Spinal cord (tissue), 10 donors: ENCODE data around the gene UMPS. TPM values are rescaled to one million over a fixed set of nuclear protein-coding genes. Genes with fewer than 3 reads are reported as not detected.

Source experiments
- DNase-seq, 6 donors: peaks; one replicate each; pipeline versions ENCODE4 v3.0.0 to v3.0.0-alpha.2; 2013 to 2015; ENCODE audit warnings: low spot score in 6 of 6, low read depth in 4 of 6
- H3K27ac ChIP-seq: one replicate; pipeline ENCODE4 v1.5.1; 2013; ENCODE audit warnings: low read depth, low read length, control low read depth
- H3K27me3 ChIP-seq: one replicate; pipeline ENCODE4 v1.6.1; 2013; ENCODE audit warnings: low read length; ENCODE audit not compliant: control insufficient read depth, insufficient read depth
- H3K36me3 ChIP-seq: one replicate; pipeline ENCODE4 v1.6.1; 2013; ENCODE audit warnings: low read length; ENCODE audit not compliant: control insufficient read depth, insufficient read depth
- H3K4me1 ChIP-seq: one replicate; pipeline ENCODE4 v1.6.1; 2013; ENCODE audit warnings: low read length; ENCODE audit not compliant: control insufficient read depth, insufficient read depth
- H3K4me3 ChIP-seq: one replicate; pipeline ENCODE4 v1.5.1; 2013; ENCODE audit warnings: low read depth, low read length, control low read depth
- H3K9me3 ChIP-seq: one replicate; pipeline ENCODE4 v1.6.1; 2013; ENCODE audit warnings: low read length; ENCODE audit not compliant: control insufficient read depth, insufficient read depth
- WGBS: methylation state at CpG from one replicate; pipeline ENCODE4 v1.1.5; 2013; ENCODE audit warnings: missing lambda C conversion rate; ENCODE audit not compliant: insufficient coverage; 5-methylcytosine and 5-hydroxymethylcytosine counted together
- polyA plus RNA-seq, 2 donors: library from polyadenylated mRNA; unstranded; fragments of 120-200 nt; gene quantifications; one replicate each; pipeline ENCODE4 v1.2.1, GENCODE V29; 2013; ENCODE audit not compliant: insufficient read length in 2 of 2
- small RNA-seq: library from RNA; depleted of rRNA; stranded (forward); fragments of <200 nt; gene quantifications from one replicate; pipeline ENCODE3, GENCODE V24; 2014; ENCODE audit warnings: low replicate concordance
- total RNA-seq, 2 donors: library from RNA; depleted of rRNA in 1 of 2; stranded (reverse); fragments of 120-200 nt in 1 of 2; fragments of >200 nt in 1 of 2; gene quantifications; one replicate each; pipeline versions ENCODE4 v1.2.3 to v1.2.4, GENCODE V29; 2013 to 2014
- donor health status: healthy.

Gene UMPS
- total and polyA plus RNA-seq, 4 donors = 24.0 to 33.6 (median 31.5) TPM

- no peak overlapping the region for H3K27ac ChIP-seq
- no peak for DNase-seq
- H3K4me3 ChIP-seq = no peak overlapping the region
- H3K27me3 ChIP-seq = no peaks in the 10 kb centered on the region
- 74% methylated on average over 2 of the region's 7 CpGs for WGBS
- peaks cover 18% of the 10 kb centered on the region for H3K36me3 ChIP-seq
- H3K9me3 ChIP-seq = no peaks in the 10 kb centered on the region
- H3K4me1 ChIP-seq = peaks cover 5% of the 10 kb centered on the region
Measured at GRCh38 chr3:124792341-124793040, 62.2 kb downstream of the UMPS start.

DNA sequence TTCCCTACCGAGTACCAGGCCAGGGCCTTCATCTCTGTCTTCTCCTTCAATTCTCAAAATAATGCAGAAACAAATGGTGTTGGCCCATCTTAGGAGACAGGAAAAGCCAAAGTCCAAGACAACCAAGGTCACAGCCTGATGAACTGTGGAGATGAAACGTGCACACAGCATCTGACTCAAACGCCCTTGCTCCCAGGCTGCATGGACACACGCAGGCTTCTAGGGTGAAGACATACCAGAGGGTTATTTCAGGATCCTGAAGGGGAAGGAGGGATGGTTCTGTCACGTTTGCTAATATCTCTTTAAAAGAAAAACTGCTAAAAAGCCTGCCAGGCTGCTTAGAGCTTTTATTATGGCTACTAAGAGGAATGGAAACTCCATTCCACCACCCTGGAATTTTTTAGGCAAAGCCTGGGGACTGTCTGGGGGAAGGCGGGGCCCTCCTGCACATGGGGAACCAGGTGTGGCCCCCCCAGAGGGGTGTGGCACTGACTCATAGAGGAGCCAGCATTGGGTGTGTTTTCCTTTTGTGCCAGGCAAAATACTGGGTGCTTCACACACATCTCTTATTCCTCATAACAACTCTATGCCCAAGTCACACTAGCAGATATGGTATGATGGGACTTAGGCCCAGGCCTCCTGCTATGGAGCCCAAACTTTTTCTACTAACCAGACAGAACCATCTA lies 62.9 kb downstream of the UMPS start:
- Histone ChIP-seq H3K4me1 (peaks cover 5% of the 10 kb centered on the region), H3K9me3 (no peaks in the 10 kb centered on the region), H3K27ac (no peak overlapping the region), H3K4me3 (no peak overlapping the region), H3K27me3 (no peaks in the 10 kb centered on the region), H3K36me3 (peaks cover 18% of the 10 kb centered on the region)
- DNase-seq = no peak
- 95% methylated on average over 3 of the region's 6 CpGs for WGBS

DNA sequence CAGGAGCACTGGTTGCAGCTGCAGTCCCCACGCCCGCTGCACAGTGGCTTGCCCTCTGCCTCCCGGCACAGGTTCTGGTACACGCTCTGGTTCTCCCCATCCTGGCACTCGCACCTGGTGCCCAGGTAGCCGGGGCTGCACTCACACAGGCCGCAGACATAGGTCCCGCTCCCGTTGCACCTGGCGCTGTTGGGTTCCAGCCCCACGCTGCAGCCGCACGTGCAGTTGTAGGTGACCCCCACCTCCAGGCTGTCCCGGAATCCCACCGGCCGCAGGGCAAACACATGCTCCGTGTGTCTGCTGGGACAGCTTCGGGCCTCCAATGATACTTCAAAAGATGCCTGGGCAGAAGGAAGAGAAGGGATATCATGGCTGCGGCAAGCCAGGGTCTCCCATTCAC lies 66.2 kb downstream of the UMPS start:
- DNase-seq = no peak
- Histone ChIP-seq H3K9me3 (no peaks in the 10 kb centered on the region), H3K36me3 (peaks cover 18% of the 10 kb centered on the region), H3K4me1 (peaks cover 23% of the 10 kb centered on the region), H3K27me3 (no peaks in the 10 kb centered on the region), H3K27ac (no peak overlapping the region), H3K4me3 (no peak overlapping the region)
- whole genome bisulfite sequencing = 99% methylated on average over 19 of the region's 19 CpGs

DNA sequence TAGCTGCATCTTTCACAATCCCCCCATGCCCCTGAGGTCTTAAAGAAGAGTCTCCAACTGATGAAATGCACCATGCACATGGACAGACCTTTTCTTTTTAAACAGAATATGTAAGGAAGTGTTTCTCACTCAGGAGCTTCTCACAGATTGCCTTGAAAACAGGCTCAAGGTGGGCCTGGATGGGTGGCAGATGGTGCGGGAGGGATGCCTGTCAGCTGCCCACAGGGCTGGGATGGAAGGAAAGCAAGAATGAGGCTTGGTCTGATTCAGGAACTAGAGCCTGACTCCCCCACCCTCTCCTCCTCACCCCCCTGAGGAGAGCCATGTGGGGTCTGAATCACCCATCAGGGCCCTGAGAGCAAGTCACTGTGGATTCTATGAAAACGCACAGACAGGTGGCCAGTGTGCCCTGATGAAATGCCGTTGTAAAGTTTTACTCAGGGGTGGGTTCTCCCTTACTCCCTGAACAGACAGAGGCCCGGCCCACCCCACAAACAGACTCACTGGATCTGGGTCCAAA lies 67.2 kb downstream of the UMPS start:
- H3K4me1 ChIP-seq = peaks cover 31% of the 10 kb centered on the region
- 75% methylated on average over 2 of the region's 4 CpGs for WGBS
- H3K36me3 ChIP-seq = peaks cover 18% of the 10 kb centered on the region
- no peak for DNase-seq
- no peaks in the 10 kb centered on the region for H3K27me3 ChIP-seq
- H3K27ac ChIP-seq = no peak overlapping the region
- H3K4me3 ChIP-seq = no peak overlapping the region
- no peaks in the 10 kb centered on the region for H3K9me3 ChIP-seq

Small RNA genes lying within 50 kb of the gene (small RNA-seq; reads per million reads assigned to genes)
- not detected for gene MIR544B

Other genes starting within 250 kb of the UMPS start
- gene ITGB5, start 156.9 kb downstream of the UMPS start, total RNA-seq = 10 to 100 TPM; 32.3 to 32.8 TPM
- gene ITGB5, start 156.9 kb downstream of the UMPS start, polyA plus RNA-seq = 100 to 1,000 TPM in 1 of 2 donors, 10 to 100 TPM in 1; 88.5 to 134 TPM
- gene MUC13, start 204.3 kb downstream of the UMPS start, total RNA-seq = under 1 TPM in 1 of 2 donors, not detected in 1; 0.06 TPM
- gene MUC13, start 204.3 kb downstream of the UMPS start, polyA plus RNA-seq = not detected